ENCODE results near the gene RPS17.

RPS17 gene

GRCh38 chr15:82572311-82572710 is 32.1 kb upstream of the RPS17 start:
- no peaks in the 10 kb centered on the region for H3K36me3 ChIP-seq (ENCODE audit: insufficient read depth, low read length)
- H3K9me3 ChIP-seq (ENCODE audit: insufficient read depth, low read depth, low read length): no peaks in the 10 kb centered on the region
- no peaks in the 10 kb centered on the region for H3K4me1 ChIP-seq (ENCODE audit: insufficient read depth, low read length, poor library complexity, severe bottlenecking)
- no peaks in the 10 kb centered on the region for H3K9me2 ChIP-seq (replicated peaks; ENCODE audit: low read depth, low read length)
- H4K20me1 ChIP-seq (ENCODE audit: insufficient read depth, low read length, poor library complexity, severe bottlenecking): no peaks in the 10 kb centered on the region
- no peak overlapping the region for H3K4me3 ChIP-seq (ENCODE audit: low read length, poor library complexity, severe bottlenecking)
- H3K27me3 ChIP-seq (ENCODE audit: insufficient read depth, low read length, poor library complexity, severe bottlenecking): no peaks in the 10 kb centered on the region
- no peak overlapping the region for H2AFZ ChIP-seq (ENCODE audit: low read length)
- H3K79me2 ChIP-seq (ENCODE audit: insufficient read depth, low read length): no peaks in the 10 kb centered on the region
- no peaks in the 10 kb centered on the region for H3F3A ChIP-seq (ENCODE audit: low read depth)
- no peak overlapping the region for H3K9ac ChIP-seq (ENCODE audit: low read depth, low read length, poor library complexity, severe bottlenecking)
- no peak overlapping the region for H3K4me2 ChIP-seq (ENCODE audit: low read depth, low read length, poor library complexity, severe bottlenecking)
- TF ChIP-seq EZH2phosphoT487 (IDR thresholded peaks at IDR 0.05; ENCODE audit: borderline replicate concordance): no peak
- TF ChIP-seq, protein P1, sequence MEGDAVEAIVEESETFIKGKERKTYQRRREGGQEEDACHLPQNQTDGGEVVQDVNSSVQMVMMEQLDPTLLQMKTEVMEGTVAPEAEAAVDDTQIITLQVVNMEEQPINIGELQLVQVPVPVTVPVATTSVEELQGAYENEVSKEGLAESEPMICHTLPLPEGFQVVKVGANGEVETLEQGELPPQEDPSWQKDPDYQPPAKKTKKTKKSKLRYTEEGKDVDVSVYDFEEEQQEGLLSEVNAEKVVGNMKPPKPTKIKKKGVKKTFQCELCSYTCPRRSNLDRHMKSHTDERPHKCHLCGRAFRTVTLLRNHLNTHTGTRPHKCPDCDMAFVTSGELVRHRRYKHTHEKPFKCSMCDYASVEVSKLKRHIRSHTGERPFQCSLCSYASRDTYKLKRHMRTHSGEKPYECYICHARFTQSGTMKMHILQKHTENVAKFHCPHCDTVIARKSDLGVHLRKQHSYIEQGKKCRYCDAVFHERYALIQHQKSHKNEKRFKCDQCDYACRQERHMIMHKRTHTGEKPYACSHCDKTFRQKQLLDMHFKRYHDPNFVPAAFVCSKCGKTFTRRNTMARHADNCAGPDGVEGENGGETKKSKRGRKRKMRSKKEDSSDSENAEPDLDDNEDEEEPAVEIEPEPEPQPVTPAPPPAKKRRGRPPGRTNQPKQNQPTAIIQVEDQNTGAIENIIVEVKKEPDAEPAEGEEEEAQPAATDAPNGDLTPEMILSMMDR (conservative IDR thresholded peaks at IDR 0.05; ENCODE audit: low read length): no peak

- H3K4me3 ChIP-seq (ENCODE audit: low read length, poor library complexity, severe bottlenecking): no peak overlapping the region
Observed at GRCh38 chr15:82571722-82572222, 31.5 kb upstream of the RPS17 start.

GRCh38 chr15:82570721-82571508 is 30.7 kb upstream of the RPS17 start:
- Histone ChIP-seq H2AFZ (ENCODE audit: low read length) (no peak overlapping the region), H3K4me3 (ENCODE audit: low read length, poor library complexity, severe bottlenecking) (no peak overlapping the region), H3K36me3 (ENCODE audit: insufficient read depth, low read length) (no peaks in the 10 kb centered on the region), H4K20me1 (ENCODE audit: insufficient read depth, low read length, poor library complexity, severe bottlenecking) (no peaks in the 10 kb centered on the region), H3K9me2 (replicated peaks; ENCODE audit: low read depth, low read length) (no peaks in the 10 kb centered on the region), H3K4me1 (ENCODE audit: insufficient read depth, low read length, poor library complexity, severe bottlenecking) (no peaks in the 10 kb centered on the region), H3K79me2 (ENCODE audit: insufficient read depth, low read length) (no peaks in the 10 kb centered on the region), H3K27me3 (ENCODE audit: insufficient read depth, low read length, poor library complexity, severe bottlenecking) (no peaks in the 10 kb centered on the region), H3K4me2 (ENCODE audit: low read depth, low read length, poor library complexity, severe bottlenecking) (no peak overlapping the region), H3K9me3 (ENCODE audit: insufficient read depth, low read depth, low read length) (no peaks in the 10 kb centered on the region), H3F3A (ENCODE audit: low read depth) (no peaks in the 10 kb centered on the region), H3K9ac (ENCODE audit: low read depth, low read length, poor library complexity, severe bottlenecking) (no peak overlapping the region)
- TF ChIP-seq EZH2phosphoT487 (IDR thresholded peaks at IDR 0.05; ENCODE audit: borderline replicate concordance): no peak
- TF ChIP-seq, protein P1 (conservative IDR thresholded peaks at IDR 0.05; ENCODE audit: low read length): no peak

More at GRCh38 chr15:82571722-82572222, 31.5 kb upstream of the RPS17 start:
- H3K9ac ChIP-seq (ENCODE audit: low read depth, low read length, poor library complexity, severe bottlenecking): no peak overlapping the region
- no peak overlapping the region for H2AFZ ChIP-seq (ENCODE audit: low read length)
- no peaks in the 10 kb centered on the region for H3K9me3 ChIP-seq (ENCODE audit: insufficient read depth, low read depth, low read length)
- TF ChIP-seq, protein P1 (conservative IDR thresholded peaks at IDR 0.05; ENCODE audit: low read length): no peak
- TF ChIP-seq EZH2phosphoT487 (IDR thresholded peaks at IDR 0.05; ENCODE audit: borderline replicate concordance): no peak
- H4K20me1 ChIP-seq (ENCODE audit: insufficient read depth, low read length, poor library complexity, severe bottlenecking): no peaks in the 10 kb centered on the region
- H3K36me3 ChIP-seq (ENCODE audit: insufficient read depth, low read length): no peaks in the 10 kb centered on the region
- no peaks in the 10 kb centered on the region for H3K4me1 ChIP-seq (ENCODE audit: insufficient read depth, low read length, poor library complexity, severe bottlenecking)
- H3K9me2 ChIP-seq (replicated peaks; ENCODE audit: low read depth, low read length): no peaks in the 10 kb centered on the region
- no peaks in the 10 kb centered on the region for H3F3A ChIP-seq (ENCODE audit: low read depth)
- H3K27me3 ChIP-seq (ENCODE audit: insufficient read depth, low read length, poor library complexity, severe bottlenecking): no peaks in the 10 kb centered on the region
- H3K4me2 ChIP-seq (ENCODE audit: low read depth, low read length, poor library complexity, severe bottlenecking): no peak overlapping the region
- no peaks in the 10 kb centered on the region for H3K79me2 ChIP-seq (ENCODE audit: insufficient read depth, low read length)

Measured in Loucy (cell line).